Pulmonary artery endothelial cell (primary cell): ENCODE data around the gene CACNA2D4. TPM values are rescaled to one million over a fixed set of nuclear protein-coding genes. Genes with fewer than 3 reads are reported as not detected.
A peak's percentile ranks its signal among the peaks of the same experiment; 100 is the strongest.
"Not testable (repeated sequence)": the region's sequence is repeated elsewhere in the genome, so short reads cannot be mapped to it uniquely, and the experiment has no call there.

ENCODE experiments used
- DNase-seq: peaks from one replicate; pipeline ENCODE4 v3.0.0-alpha.2; 2011; ENCODE audit warnings: low read depth, low spot score
- total RNA-seq: library from RNA; depleted of rRNA; stranded (reverse); fragments of >200 nt; gene quantifications from 2 replicates; pipeline ENCODE4 v1.2.3, GENCODE V29; 2014

Gene CACNA2D4, protein sequence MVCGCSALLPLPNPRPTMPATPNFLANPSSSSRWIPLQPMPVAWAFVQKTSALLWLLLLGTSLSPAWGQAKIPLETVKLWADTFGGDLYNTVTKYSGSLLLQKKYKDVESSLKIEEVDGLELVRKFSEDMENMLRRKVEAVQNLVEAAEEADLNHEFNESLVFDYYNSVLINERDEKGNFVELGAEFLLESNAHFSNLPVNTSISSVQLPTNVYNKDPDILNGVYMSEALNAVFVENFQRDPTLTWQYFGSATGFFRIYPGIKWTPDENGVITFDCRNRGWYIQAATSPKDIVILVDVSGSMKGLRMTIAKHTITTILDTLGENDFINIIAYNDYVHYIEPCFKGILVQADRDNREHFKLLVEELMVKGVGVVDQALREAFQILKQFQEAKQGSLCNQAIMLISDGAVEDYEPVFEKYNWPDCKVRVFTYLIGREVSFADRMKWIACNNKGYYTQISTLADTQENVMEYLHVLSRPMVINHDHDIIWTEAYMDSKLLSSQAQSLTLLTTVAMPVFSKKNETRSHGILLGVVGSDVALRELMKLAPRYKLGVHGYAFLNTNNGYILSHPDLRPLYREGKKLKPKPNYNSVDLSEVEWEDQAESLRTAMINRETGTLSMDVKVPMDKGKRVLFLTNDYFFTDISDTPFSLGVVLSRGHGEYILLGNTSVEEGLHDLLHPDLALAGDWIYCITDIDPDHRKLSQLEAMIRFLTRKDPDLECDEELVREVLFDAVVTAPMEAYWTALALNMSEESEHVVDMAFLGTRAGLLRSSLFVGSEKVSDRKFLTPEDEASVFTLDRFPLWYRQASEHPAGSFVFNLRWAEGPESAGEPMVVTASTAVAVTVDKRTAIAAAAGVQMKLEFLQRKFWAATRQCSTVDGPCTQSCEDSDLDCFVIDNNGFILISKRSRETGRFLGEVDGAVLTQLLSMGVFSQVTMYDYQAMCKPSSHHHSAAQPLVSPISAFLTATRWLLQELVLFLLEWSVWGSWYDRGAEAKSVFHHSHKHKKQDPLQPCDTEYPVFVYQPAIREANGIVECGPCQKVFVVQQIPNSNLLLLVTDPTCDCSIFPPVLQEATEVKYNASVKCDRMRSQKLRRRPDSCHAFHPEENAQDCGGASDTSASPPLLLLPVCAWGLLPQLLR
- total RNA-seq = 0.18 and 0.46 TPM in 2 replicates

DNA sequence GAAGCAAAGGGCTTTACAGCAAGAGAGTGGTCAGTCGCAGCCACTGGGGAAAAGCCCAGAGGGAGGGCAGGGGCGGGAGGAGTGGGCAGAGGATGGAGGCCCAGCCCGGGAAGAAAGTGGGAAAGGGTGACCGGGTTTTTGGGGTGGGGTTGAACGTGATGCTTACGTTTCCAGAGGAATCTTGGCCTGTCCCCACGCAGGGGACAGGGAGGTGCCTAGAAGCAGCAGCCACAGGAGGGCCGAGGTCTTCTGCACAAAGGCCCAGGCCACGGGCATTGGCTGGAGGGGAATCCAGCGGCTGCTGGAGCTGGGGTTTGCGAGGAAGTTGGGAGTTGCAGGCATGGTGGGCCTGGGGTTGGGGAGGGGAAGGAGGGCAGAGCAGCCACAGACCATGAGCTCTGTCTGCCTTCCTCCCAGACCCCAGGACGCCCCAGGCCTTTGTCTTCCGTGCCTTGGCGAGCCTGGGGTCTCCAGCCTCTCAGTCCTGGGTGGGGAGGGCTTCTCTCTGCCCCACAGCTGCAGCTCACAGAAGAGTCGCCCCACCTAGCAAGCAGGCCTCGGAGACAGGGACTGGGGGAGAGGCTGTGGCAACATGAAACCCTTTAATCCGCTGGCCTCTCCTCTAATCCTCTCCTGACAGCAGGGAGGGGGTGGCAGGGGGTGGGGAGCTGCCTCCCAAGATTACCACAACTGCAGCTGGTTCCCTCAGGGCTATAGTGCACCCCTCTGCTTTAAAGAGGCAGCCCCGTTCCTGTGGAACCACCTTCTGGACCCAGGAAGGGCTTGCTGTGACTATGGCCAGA is at the start of gene CACNA2D4:
CACNA2D4 (minus strand) TSS at position 572 of the 803 bp plus-strand sequence; CDS start at position 393, 179 bp downstream.
- no peak for DNase-seq

DNA sequence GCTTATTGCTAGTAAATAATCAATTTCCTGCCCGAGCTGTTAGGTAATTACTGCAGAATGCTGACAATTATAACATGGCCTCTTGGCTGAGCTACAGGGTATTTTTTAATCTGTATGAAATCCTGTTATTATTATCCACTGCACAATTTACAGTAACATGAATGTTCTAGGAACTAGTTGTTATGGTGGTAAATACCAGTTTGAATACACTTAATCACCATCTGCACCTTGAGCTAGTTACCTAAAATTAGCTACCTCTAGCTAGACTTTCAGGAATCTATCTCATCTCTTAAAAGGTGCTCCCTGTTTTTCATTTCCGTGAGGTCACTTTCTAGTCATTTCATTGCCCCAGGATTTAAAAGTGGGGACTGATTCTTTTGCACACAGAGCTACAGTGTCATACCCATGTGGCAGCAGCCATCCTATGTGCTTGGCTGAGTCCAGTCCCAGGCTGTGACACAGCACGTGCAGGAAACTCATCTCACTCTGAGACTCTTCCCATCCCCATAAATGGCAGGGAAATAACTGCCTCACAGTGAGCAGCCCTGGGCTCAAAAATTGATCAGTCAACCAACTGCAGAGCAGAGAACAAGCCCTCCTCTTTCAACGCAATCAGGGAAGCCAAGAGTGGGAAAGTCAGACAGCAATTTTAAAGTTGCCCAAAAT is 48.2 kb upstream of the CACNA2D4 start:
- no peak for DNase-seq

DNA sequence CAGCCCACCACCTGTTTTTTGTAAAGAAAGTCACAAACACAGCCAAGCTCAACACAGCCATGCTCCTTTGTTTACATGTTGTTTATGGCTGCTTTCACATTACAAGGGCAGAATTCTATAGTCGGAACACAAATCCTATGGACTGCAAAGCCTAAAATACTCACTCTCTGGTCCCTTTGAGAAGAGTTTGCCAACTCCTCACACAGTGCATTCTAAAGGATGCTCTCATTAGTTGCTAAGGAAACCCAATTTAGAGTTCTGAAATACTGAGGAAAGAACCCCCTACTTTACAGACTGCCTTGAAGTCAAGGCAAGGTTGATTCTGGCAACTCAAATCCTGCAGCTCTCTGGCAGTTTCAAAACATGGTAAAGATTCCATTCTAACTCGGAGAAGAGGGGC is 47.5 kb upstream of the CACNA2D4 start:
- DNase-seq = no peak

DNA sequence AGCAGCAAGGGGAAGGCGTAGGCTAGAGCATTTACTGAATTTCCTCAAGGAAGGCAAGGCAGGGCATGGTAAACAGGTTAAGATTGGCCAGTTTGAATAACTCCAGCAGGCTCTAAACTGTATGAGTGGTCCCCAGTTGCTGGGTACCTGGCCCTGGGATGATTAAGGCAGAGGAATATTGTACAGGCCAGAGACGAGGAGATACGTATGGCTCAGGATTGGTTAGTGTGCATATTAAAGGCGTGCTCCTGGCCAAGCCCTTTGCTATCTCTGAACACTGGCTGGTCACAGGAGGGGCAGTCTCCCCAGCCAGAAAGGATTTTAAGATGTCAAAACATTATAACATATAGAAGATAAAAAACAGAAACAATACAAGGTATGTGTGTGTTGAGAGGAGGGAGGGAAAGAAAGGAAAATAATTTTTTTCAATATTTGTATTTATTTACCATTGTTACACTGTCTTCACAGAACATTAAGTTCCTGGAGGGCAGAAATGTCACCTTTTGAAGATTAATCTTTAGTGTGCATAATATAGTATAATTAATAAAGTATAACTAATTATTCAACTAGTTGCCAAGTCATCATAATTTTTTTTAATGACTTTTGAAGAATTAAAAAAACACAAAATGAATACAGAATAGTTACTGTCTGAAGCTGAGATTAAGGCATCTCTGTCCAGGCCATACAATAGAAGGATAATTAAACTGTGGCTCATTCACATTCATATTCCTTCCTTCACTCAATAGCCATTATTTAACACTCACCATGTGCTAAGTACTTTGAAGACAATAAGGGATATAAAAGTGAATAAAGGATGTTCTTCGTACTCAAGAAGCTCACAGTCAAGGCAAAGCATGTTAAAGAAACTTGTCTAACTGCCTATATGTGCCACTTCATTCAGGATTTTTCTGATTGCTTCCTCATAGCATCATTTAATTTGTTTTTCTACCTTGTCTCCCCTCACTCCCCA is 43.9 kb upstream of the CACNA2D4 start:
- no peak for DNase-seq

DNA sequence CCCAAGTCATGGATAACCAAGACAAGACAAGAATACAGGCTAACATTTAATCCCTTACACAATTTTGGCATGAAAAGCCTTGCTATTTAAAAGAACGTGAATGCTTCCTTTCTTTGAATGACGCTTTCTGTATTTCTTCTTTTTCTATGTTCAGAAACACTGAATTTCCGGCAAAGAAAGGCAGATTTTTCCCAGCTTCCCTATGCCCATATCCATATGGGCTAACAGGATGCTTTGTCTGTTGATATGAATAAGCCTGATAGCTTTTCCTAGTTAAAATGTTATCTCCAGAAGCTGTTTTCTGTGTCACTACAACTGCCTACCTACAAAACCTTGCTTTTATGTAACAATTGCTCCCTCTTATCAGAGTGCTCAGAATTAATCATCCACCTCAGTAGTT is 38.3 kb upstream of the CACNA2D4 start:
- DNase-seq = no peak

DNA sequence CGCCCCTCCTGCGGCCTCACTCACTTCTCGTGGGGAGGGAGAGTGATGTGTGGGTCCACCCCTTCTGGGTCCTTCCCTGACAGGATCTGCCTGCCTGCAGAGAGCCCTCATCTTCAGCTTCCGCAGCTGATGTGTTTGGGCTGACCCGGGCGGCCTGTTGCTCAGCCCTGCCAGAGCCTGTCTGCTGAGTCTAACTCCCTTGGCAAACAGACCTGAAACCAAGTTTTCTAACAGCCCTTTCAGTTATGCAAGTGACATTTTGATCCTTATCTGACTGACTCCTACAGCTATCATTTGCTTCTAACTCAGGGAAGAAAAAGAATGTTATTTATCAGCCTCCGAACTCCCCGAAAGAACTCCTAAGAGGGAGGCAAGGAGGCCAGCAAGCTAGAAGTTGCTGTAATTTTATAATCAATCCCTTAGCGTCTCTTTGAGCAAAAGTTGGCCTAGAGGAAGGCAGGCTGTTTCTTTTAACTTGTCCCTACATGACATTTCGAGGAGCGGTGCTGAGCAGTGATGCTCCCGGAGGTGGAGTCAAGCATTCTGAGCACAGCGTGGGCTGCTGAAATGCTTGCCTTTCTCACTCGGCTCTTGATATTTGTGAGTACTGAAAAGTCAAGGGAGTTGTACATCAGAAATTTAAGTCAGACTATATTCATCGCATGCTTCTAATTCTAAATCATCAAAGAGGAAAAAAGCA is 31.5 kb upstream of the CACNA2D4 start:
- DNase-seq = no peak

DNA sequence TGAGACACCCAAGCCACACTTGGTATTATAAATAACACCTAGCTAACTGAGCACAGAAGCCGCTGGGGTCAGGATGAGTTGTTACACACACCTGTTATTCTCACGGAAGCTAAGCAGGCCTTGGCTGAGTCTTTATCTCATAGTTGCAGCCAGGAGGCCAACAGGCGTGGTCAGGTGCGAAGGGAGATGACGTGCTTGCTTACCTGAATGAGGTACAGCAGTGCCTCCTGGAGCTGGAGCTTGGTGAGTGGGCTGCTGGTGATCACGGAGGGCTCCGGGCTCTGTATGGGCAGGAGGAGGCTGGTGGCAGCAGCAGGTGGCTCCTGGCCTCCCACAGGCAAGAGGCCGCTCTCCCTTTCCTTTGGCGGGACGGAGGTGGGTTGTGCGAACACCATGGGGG is 30.4 kb upstream of the CACNA2D4 start:
- DNase-seq = no peak

DNA sequence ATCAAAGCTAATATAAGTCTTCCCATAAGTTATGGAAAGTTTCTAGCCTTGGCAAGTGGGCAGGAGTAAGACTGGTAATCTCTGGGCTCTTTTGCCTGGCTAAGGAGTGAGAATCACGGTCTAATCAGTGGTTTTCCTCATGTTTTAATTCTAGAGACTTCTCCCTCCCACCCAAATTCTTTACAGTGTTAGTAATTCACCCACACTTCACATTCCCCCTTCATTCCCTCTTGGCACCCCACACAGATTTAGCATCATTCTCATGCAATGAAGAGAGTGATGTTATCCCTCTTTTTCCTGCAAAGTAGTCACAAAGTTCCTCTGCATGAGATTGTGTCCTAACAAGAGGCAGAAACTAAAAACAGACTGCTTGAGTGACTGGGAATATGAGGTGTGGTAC is 28.6 kb upstream of the CACNA2D4 start:
- DNase-seq = no peak

DNA sequence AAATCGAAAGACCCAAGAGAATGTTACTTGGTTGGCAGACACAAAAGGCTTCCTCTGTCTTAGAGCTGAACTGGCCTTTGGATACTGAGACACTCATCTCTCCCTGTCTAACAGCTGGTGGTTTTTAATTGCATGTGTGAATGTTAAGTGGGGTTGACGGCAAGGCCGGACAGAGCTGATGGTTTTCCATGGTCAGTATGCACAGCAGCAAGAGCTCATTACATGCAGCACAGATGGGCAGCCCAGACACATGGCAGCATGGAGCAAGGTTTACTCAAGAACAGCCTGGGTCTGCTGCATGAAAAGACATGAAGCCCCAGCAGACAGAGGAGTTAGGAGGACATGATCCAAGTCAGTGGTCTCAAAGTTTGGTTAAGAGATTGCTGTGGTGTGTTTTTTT is 27.8 kb upstream of the CACNA2D4 start:
- DNase-seq = no peak

DNA sequence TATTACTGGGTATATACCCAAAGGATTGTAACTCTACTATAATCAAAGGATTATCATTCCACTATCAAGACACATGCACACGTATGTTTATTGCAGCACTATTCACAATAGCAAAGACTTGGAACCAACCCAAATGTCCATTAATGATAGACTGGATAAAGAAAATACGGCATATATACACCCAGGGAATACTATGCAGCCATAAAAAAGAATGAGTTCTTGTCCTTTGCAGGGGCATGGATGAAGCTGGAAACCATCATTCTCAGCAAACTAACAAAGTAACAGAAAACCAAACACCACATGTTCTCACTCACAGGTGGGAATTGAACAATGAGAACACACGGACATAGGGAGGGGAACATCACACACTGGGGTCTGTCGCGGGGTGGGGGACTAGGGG is 27.1 kb upstream of the CACNA2D4 start:
- not testable (repeated sequence) for DNase-seq

DNA sequence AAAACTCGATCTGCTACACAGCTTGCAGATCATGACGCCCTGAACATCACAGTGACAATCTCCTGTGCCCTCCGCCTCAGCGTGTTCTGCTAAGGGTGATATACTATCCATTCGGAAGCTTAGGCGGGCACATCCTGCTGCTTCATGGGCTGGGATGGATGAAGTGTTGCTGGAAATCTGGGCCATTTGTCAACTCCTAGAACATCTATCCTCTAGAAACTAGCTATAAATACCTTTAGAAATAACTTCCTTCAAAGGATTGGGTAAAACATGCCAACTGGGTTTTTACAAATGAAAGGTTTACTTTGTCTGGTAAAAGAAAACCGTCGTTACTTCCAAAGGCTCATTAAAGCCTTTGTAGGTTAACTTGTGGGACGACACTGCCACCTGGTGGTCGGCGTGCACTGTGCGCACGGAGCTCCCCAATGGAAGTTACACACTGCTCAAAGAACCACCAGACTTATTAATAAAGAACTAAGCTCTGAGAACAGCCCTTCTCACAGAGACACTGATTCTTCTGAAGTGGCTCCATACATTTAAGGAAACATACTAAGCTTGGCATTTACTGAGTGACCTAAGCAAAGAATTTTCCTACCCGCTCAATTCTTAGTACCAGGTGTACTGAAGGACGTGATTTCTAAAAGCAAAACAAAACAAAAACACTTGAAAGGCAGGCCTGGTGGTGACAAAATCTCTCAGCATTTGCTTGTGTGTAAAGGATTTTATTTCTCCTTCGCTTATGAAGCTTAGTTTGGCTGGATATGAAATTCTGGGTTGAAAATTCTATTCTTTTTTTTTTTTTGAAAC is 21.6 kb upstream of the CACNA2D4 start:
- peak; percentile 26 for DNase-seq

DNA sequence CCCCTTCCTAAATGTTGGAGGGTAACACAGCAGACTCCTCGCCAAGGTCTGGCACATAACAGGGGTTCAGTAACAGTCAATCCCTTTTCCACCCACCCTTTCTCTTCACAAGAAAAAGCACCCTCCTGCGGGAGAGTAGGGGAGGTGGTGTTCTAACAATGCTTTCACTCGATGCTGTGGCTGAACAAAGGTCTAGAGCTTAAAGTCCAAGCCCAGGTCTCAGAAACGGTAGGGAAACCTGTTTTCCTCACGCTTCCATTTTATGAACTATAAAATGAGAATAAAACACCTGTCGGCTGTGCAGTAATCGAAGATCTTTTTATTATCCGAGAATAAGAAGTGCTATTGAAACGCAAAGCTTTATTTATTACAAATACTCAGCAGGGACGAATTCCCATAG is 20.9 kb upstream of the CACNA2D4 start:
- no peak for DNase-seq

DNA sequence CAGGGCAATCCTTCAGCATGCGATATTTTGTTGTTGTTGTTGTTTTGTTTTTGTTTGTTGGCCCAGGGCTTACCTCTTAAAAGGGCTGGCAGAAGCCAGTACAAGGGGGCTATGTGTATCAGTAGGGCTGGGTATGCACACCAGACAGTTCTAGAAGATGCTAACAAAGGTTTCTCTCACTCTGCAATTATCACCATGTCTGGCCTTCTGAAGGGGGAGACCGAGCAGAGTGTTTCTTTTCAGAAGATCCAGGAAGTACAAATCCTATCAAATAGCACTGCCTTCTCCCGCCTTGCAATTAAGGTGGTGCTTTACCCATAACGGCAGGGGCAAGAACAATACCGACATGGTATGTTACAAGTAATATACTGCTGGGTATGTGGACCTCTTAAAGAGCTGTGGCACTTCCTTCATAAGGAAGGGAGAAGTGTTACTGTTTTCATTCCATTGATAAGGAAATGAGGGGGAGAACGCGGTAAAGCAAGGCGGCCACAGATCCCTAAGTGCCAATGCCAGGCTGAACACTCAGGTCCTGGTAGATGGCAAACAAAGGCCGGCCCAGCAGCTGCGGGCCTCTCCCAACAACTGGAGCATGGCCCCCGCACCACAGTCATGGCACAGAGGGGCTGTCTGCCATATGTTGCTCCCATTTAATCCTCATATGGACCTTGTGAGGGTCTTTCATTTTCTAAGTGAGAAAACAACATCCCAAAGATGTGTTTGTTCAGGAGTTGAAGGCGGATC is 19.2 kb upstream of the CACNA2D4 start:
- DNase-seq = no peak

DNA sequence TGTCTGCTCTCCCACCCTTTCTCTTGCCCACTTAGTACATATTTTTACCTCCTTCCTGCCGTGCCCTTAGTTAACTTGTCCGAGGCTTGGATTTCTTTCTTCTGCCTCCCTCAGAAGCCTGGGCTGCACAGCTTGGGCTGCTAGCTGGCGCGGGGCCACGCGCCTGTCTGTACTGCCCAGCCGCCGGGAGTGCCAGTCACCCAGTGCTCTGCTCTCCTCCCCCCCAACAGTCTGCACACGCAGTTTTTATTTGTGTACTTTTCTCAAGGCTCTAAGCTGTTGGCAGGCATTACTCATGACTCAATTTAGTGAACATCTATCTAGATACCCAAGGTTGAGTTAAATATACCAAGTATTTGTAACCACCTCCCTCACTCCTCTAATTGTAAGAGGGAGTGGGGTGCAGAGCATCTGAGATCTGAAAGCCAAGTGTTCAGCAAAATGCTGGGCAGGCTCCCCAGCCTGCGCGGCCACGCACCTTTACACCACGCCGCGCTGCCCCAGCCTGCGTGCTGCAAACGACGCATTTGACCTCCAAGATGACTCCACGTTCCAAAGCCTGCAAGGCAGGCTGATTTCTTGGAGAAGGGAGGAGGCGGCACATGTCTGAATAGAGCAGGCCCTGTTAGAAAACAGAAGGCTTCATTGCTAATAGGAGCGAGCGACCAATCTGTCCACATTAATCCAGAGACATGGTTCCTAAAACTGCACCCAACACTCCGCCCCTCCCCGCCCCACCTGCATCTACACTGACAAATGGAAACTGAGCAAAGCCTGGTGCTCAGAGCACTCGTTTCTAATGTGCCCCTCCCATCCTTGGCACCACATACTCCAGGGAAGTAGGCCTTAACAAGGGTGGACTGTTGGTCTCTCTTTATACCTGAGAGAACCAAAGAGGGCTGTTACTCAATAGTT is 18.2 kb upstream of the CACNA2D4 start:
- no peak for DNase-seq

DNA sequence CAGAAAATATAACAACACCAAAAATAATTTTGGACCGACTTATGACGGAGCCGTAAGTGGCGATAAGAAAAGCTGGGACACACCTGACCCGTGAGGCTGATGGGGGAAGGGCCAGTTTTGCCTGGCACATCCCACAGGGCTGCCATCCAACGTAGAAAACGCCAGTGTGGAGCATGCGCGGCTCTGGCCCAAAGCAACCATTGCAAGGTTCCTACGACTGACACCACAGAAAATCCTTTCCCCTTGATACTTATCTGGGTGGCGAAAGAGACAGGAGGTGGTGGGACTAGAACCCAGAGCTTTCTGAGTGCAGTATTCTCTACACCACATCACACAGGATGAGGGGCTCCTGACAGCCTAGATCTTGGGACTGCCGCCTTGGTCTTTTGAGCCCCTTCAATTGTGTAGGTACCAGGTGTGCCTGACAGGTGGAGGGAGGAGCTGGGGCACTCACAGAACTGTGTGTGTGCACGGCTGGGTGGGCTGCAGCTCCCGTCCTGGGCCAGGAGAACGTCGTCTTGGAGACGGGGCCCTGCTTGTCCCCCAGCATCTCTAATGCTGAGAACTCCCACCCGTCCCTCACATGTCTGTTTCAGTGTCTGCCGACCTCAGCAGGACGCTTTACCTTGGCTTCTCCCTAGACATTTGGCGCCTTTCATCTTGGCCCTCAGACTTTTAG is 17.4 kb upstream of the CACNA2D4 start:
- no peak for DNase-seq

DNA sequence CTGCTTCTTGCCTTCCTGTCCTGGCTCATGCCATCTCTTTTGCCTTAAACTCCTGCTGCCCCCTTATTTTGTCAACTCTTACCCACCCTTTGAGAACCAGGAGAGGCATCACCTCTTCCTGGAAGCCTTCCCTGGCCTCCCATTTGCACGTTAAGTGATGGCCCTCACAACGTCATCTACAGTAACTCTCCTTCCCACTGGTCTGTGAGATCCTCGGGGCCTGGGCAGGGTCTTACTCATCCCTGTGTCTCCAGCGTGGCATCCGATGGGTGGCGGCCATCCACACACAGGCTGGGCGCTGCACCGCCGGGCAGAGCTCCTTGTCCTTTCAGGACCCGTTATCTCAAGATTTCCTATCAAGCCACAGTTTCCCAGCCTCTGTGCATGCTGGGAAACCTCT is 16.8 kb upstream of the CACNA2D4 start:
- DNase-seq = no peak
